H1 (cell line): ENCODE data around the gene UBXN11. TPM values are rescaled to one million over a fixed set of nuclear protein-coding genes. Genes with fewer than 3 reads are reported as not detected.

Source experiments
- CTCF ChIA-PET: fragments of 300-600 bp; sonication (Branson Sonifier 250); formaldehyde crosslinking; loops from one replicate; lab custom pipeline; 2021; ENCODE audit not compliant: partially characterized antibody; lab: Charles Lee
- POLR2A ChIA-PET: fragments of 300-600 bp; sonication (Branson Sonifier 250); formaldehyde crosslinking; loops from one replicate; lab custom pipeline; 2021; ENCODE audit warnings: inconsistent platforms; ENCODE audit not compliant: partially characterized antibody; lab: Charles Lee
- DNase-seq, 2 experiments: peaks; one replicate each; pipeline versions ENCODE4 v3.0.0 to v3.0.0-alpha.2; 2010 to 2022; ENCODE audit warnings: low spot score in 2 of 2, low read depth in 1 of 2, mixed read lengths in 1 of 2
- FAIRE-seq: peaks from 2 replicates; lab custom pipeline; 2011; peaks lifted over from hg19 to GRCh38; lab: Jason Lieb, UNC
- H2AFZ ChIP-seq: 2 replicates; pipeline ENCODE4 v1.8.1; 2012; ENCODE audit warnings: low read length, inconsistent platforms
- H2AK5ac ChIP-seq: 2 replicates; pipeline ENCODE4 v1.6.1; 2013; ENCODE audit warnings: low read depth, low read length
- H2BK120ac ChIP-seq: replicated peaks from 2 replicates; pipeline ENCODE3; 2013; ENCODE audit warnings: low read depth, low read length, inconsistent platforms
- H2BK12ac ChIP-seq: 2 replicates; pipeline ENCODE4 v1.6.1; 2013; ENCODE audit warnings: low read depth, low read length
- H2BK15ac ChIP-seq: 2 replicates; pipeline ENCODE4 v1.6.1; 2013; ENCODE audit warnings: low read length
- H2BK20ac ChIP-seq: 2 replicates; pipeline ENCODE4 v1.6.1; 2013; ENCODE audit warnings: low read length
- H2BK5ac ChIP-seq: 2 replicates; pipeline ENCODE4 v1.6.1; 2013; ENCODE audit warnings: low read depth, low read length
- H3K14ac ChIP-seq: 2 replicates; pipeline ENCODE4 v1.6.1; 2013; ENCODE audit warnings: inconsistent platforms; ENCODE audit not compliant: insufficient read length
- H3K18ac ChIP-seq: 2 replicates; pipeline ENCODE4 v1.6.1; 2013; ENCODE audit warnings: low read length; ENCODE audit errors: extremely low read depth
- H3K23ac ChIP-seq: 2 replicates; pipeline ENCODE4 v1.6.1; 2013; ENCODE audit warnings: inconsistent platforms; ENCODE audit not compliant: insufficient read length
- H3K23me2 ChIP-seq: 2 replicates; pipeline ENCODE4 v1.6.1; 2013; ENCODE audit warnings: low read depth, low read length
- H3K27ac ChIP-seq: 2 replicates; pipeline ENCODE4 v1.6.1; 2011; ENCODE audit warnings: low read depth, low read length, inconsistent platforms
- H3K27me3 ChIP-seq, 4 experiments: replicated peaks in 1 of 4; 1 replicate in 1 of 4; 2 replicates in 3 of 4; pipeline versions ENCODE4 v1.6.1 to v1.8.1; 2011 to 2013; ENCODE audit warnings: low read length in 3 of 4, mild to moderate bottlenecking in 3 of 4, inconsistent platforms in 2 of 4, mixed read lengths in 2 of 4, moderate library complexity in 1 of 4; ENCODE audit not compliant: control insufficient read depth in 3 of 4, insufficient read depth in 3 of 4; ENCODE audit errors: extremely low read depth in 1 of 4
- H3K36me3 ChIP-seq, 4 experiments: 2 replicates each; pipeline versions ENCODE4 v1.6.1 to v1.8.1; 2011 to 2013; ENCODE audit warnings: mild to moderate bottlenecking in 4 of 4, low read length in 3 of 4, moderate library complexity in 2 of 4, control low read depth in 1 of 4, inconsistent platforms in 1 of 4; ENCODE audit not compliant: insufficient read depth in 4 of 4, control insufficient read depth in 2 of 4
- H3K4ac ChIP-seq: replicated peaks from 2 replicates; pipeline ENCODE3; 2013; ENCODE audit warnings: low read length, low read depth, mixed read lengths, inconsistent platforms; ENCODE audit not compliant: insufficient read length
- H3K4me1 ChIP-seq, 4 experiments: replicated peaks in 1 of 4; 1 replicate in 1 of 4; 2 replicates in 3 of 4; pipeline versions ENCODE4 v1.6.1 to v1.8.1; 2011 to 2013; ENCODE audit warnings: low read length in 3 of 4, inconsistent platforms in 2 of 4, mixed read lengths in 1 of 4; ENCODE audit not compliant: insufficient read depth in 4 of 4, control insufficient read depth in 3 of 4
- H3K4me2 ChIP-seq, 2 experiments: 2 replicates each; pipeline versions ENCODE4 v1.6.1 to v1.8.1; 2011 to 2013; ENCODE audit warnings: low read depth in 2 of 2, low read length in 2 of 2, control low read depth in 1 of 2, inconsistent platforms in 1 of 2, mild to moderate bottlenecking in 1 of 2; ENCODE audit not compliant: insufficient read depth in 1 of 2
- H3K4me3 ChIP-seq, 4 experiments: fragments of 200-600, 300-600 bp in 1 of 4; sonication (generic), shearing (Covaris generic), sonication (Bioruptor Twin) in 1 of 4; 2 replicates each; pipeline versions ENCODE4 v1.5.1 to v1.8.1; 2011 to 2016; ENCODE audit warnings: low read length in 4 of 4, low read depth in 3 of 4, control low read depth in 2 of 4, inconsistent platforms in 2 of 4, mild to moderate bottlenecking in 2 of 4, mixed read lengths in 1 of 4, moderate library complexity in 1 of 4; ENCODE audit not compliant: insufficient read depth in 2 of 4; ENCODE audit errors: extremely low read depth in 1 of 4
- H3K56ac ChIP-seq: replicated peaks from 2 replicates; pipeline ENCODE3; 2013; ENCODE audit warnings: low read depth, mild to moderate bottlenecking, mixed read lengths, low read length, inconsistent platforms; ENCODE audit not compliant: insufficient read length
- H3K79me1 ChIP-seq: 2 replicates; pipeline ENCODE4 v1.6.1; 2013; ENCODE audit warnings: low read depth, low read length, control low read depth
- H3K79me2 ChIP-seq, 2 experiments: 2 replicates each; pipeline versions ENCODE4 v1.6.1 to v1.8.1; 2012 to 2013; ENCODE audit warnings: low read length in 2 of 2, mild to moderate bottlenecking in 2 of 2, inconsistent platforms in 1 of 2; ENCODE audit not compliant: insufficient read depth in 2 of 2, control insufficient read depth in 1 of 2
- H3K9ac ChIP-seq, 4 experiments: replicated peaks in 1 of 4; 1 replicate in 1 of 4; 2 replicates in 3 of 4; pipeline versions ENCODE4 v1.6.1 to v1.8.1; 2011 to 2013; ENCODE audit warnings: low read depth in 3 of 4, low read length in 3 of 4, control low read depth in 2 of 4, mild to moderate bottlenecking in 2 of 4, moderate library complexity in 2 of 4, inconsistent platforms in 1 of 4; ENCODE audit errors: extremely low read depth in 1 of 4
- H3K9me3 ChIP-seq, 2 experiments: 2 replicates each; pipeline versions ENCODE4 v1.6.1 to v1.8.1; 2012 to 2013; ENCODE audit warnings: mild to moderate bottlenecking in 2 of 2, moderate library complexity in 2 of 2, control low read depth in 1 of 2, inconsistent platforms in 1 of 2, low read depth in 1 of 2, low read length in 1 of 2, mixed read lengths in 1 of 2; ENCODE audit not compliant: insufficient read depth in 2 of 2
- H4K20me1 ChIP-seq, 2 experiments: replicated peaks in 1 of 2; 2 replicates each; pipeline versions ENCODE3 to v1.8.1; 2011 to 2013; ENCODE audit warnings: inconsistent platforms in 2 of 2, low read length in 2 of 2, mild to moderate bottlenecking in 1 of 2; ENCODE audit not compliant: insufficient read depth in 2 of 2, control insufficient read depth in 1 of 2
- H4K5ac ChIP-seq: 2 replicates; pipeline ENCODE4 v1.6.1; 2013; ENCODE audit warnings: low read length, low read depth, mixed read lengths, inconsistent platforms; ENCODE audit not compliant: insufficient read length
- H4K8ac ChIP-seq: 2 replicates; pipeline ENCODE4 v1.8.0; 2013; ENCODE audit warnings: mild to moderate bottlenecking, moderate library complexity, low read length, inconsistent platforms; ENCODE audit not compliant: insufficient read depth; ENCODE audit errors: extremely low read depth
- H4K91ac ChIP-seq: replicated peaks from 2 replicates; pipeline ENCODE3; 2013; ENCODE audit warnings: low read length, mixed read lengths, inconsistent platforms; ENCODE audit not compliant: insufficient read length
- ASH2L ChIP-seq: fragments of 200-600, 300-600 bp; sonication (generic); IDR thresholded peaks from one replicate; pipeline ENCODE4 v1.7.1; 2017; ENCODE audit warnings: low read length
- CREB1 ChIP-seq: IDR thresholded peaks from 2 replicates; pipeline ENCODE4 v1.6.1; 2012; ENCODE audit warnings: inconsistent platforms
- CTBP2 ChIP-seq: IDR thresholded peaks from 2 replicates; pipeline ENCODE4 v1.7.0; 2011; ENCODE audit warnings: borderline replicate concordance, mild to moderate bottlenecking, moderate library complexity, mixed read lengths, low read length; ENCODE audit not compliant: insufficient read depth, insufficient read length
- MAX ChIP-seq: IDR thresholded peaks from 2 replicates; pipeline ENCODE4 v1.6.1; 2012; ENCODE audit warnings: inconsistent platforms
- RAD21 ChIP-seq, 2 experiments: IDR thresholded peaks in 1 of 2; conservative IDR thresholded peaks in 1 of 2; 2 replicates each; pipeline ENCODE4 v1.6.1; 2011; ENCODE audit warnings: low read depth in 2 of 2, low read length in 2 of 2, improper control_type of control experiment in 1 of 2, inconsistent platforms in 1 of 2, mild to moderate bottlenecking in 1 of 2, moderate library complexity in 1 of 2
- TCF12 ChIP-seq: IDR thresholded peaks from 2 replicates; pipeline ENCODE4 v1.6.1; 2011; ENCODE audit warnings: low read depth, mild to moderate bottlenecking, low read length
- WGBS, 2 experiments: shearing (Covaris generic) in 1 of 2; methylation state at CpG; one replicate each; pipeline versions ENCODE4 v1.1.6 to v1.1.7; 2013 to 2015; ENCODE audit warnings: low lambda C conversion rate in 2 of 2, mixed read lengths in 2 of 2, inconsistent platforms in 1 of 2, low coverage in 1 of 2, missing lambda C conversion rate in 1 of 2; ENCODE audit not compliant: insufficient replicate concordance in 2 of 2, insufficient coverage in 1 of 2, insufficient read length in 1 of 2; ENCODE audit errors: extremely low coverage in 1 of 2, missing lambda C conversion rate in 1 of 2; 5-methylcytosine and 5-hydroxymethylcytosine counted together
- polyA plus RNA-seq, 7 experiments: library from polyadenylated mRNA; depleted of rRNA in 3 of 7; stranded (reverse) in 5 of 7; unstranded in 2 of 7; fragments of >200 nt in 5 of 7; fragments of 200-250 nt in 2 of 7; gene quantifications; 1 replicate in 5 of 7; 2 replicates in 1 of 7; 4 replicates in 1 of 7; pipeline versions ENCODE4 v1.2.1 to v1.2.3, GENCODE V29; 2011 to 2013; ENCODE audit warnings: missing spikeins in 2 of 7, mixed read lengths in 2 of 7
- total RNA-seq: library from RNA; stranded (reverse); fragmentation: NEBNext Ultra II Directional; extraction: Animal tissue kit (Norgen Biotek cat#: 25700); gene quantifications from 2 replicates; pipeline ENCODE4 v1.2.1, GENCODE V29; 2021
- TF ChIP-seq, protein P1 (sequence below), 3 experiments: IDR thresholded peaks; 1 replicate in 2 of 3; 2 replicates in 1 of 3; pipeline versions ENCODE4 v1.5.1 to v1.6.1; 2011; ENCODE audit warnings: low read length in 3 of 3, mild to moderate bottlenecking in 3 of 3, inconsistent platforms in 2 of 3, low read depth in 1 of 3, moderate library complexity in 1 of 3; ENCODE audit not compliant: insufficient read depth in 1 of 3; ENCODE audit errors: control extremely low read depth in 1 of 3

UBXN11 gene
- total and polyA plus RNA-seq, 2 of the 8 experiments (the other 6 are each of a cell fraction or from before 2014, with no cell fraction given), result 6.3 to 10.4 TPM

DNA sequence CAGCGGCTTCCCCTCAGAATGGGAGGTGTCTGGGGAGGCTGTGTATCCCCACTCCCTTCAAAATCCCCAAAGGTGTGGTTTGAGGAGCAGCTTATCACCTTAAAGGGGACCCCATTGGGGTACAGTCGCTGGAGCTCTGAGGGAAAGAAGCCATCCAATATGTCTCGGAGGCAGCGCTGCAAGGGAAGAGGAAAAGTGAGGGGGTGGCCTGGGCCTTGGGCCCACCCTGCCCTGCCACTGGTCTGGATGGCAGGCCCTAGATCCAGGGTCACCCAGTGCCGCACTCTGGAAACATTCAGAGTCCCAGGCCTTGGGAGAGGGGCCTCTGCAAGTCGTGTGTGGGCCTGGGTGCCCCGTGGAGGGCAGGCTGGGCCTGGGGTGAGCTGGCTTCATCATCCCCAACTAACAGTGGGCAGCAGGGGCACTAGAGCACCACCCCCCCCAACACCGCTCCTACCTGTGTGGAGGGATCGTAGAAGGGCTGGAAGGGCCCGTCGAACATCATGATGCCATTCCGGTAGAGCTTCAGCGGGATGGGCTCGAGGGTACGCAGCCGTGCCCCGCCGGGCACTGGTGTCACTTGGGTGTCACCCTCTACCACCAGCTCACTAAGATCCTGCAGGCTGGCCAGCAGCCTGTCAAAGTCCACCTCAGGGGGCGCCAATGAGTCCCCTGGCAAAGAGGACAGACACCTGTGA, 20.9 kb downstream of the UBXN11 start:
- Histone ChIP-seq H2BK5ac (peak overlapping the region; percentile 52; the same call in 1 of the 2 replicates), H4K5ac (no peak overlapping the region), H3K27ac (no peak overlapping the region; the same call in 1 of the 2 replicates), H3K23me2 (peaks cover 5% of the 10 kb centered on the region; the same call in 1 of the 2 replicates), H2AFZ (no peak overlapping the region), H4K91ac (no peak overlapping the region), H3K23ac (no peak overlapping the region), H3K4me3 (no peak overlapping the region), H3K4me1 (peaks cover 8 to 37% (median 26%) of the 10 kb centered on the region in 4 experiments), H3K9me3 (no peaks in the 10 kb centered on the region), H3K56ac (no peak overlapping the region), H3K4me2 (no peak overlapping the region), H3K27me3 (no peaks in the 10 kb centered on the region), H4K8ac (no peak overlapping the region), H2BK12ac (no peak overlapping the region), H2BK20ac (no peak overlapping the region), H3K18ac (no peak overlapping the region), H3K79me1 (no peaks in the 10 kb centered on the region), H3K79me2 (peaks cover 0 to 2% of the 10 kb centered on the region in 2 experiments; a peak in 1 of 4 replicates), H3K36me3 (peaks cover 0 to 4% (median 0%) of the 10 kb centered on the region in 4 experiments; a peak in 1 of 8 replicates), H3K4ac (no peak overlapping the region), H2BK120ac (no peak overlapping the region), H4K20me1 (peaks cover 2 to 12% of the 10 kb centered on the region in 2 experiments), H2AK5ac (no peak overlapping the region), H2BK15ac (peak overlapping the region; percentile 72; the same call in 1 of the 2 replicates), H3K9ac (no peak overlapping the region), H3K14ac (no peak overlapping the region)
- no peak for FAIRE-seq
- POLR2A ChIA-PET, result interaction anchor here (0.5 to 3.2 kb wide), 11 partner anchors 9 to 187 kb away, joined by 3 to 27 read pairs (median 4); partner anchors contain the start of genes CD52, HMGN2 and LIN28A
- CTCF ChIA-PET, result interaction anchor here (0.6 to 39.7 kb wide), 45 partner anchors 10 to 1098 kb away, joined by 3 to 1530 read pairs (median 5); partner anchors contain the start of genes CATSPER4, CD164L2, CD52 and CEP85
- 75% methylated on average over 19 of the region's 19 CpGs; no CpG with 5 or more reads in 1 of the 2 experiments for WGBS, 2 experiments
- DNase-seq, result peak in 1 of 2 experiments; percentile 91
- no peak for TF ChIP-seq MAX
- TF ChIP-seq RAD21 (IDR thresholded peaks at IDR 0.05 in 1 of 2, conservative IDR thresholded peaks at IDR 0.05 in 1 of 2; ENCODE audit: low read depth in 2 of 2, low read length in 2 of 2), result peak; percentile 51 to 69
- no peak for TF ChIP-seq ASH2L
- no peak for TF ChIP-seq CREB1
- TF ChIP-seq CTBP2, result peak; percentile 28
- TF ChIP-seq TCF12, result 0 out of 2 replicates have a peak, but pooled peaks have one; percentile 66
- TF ChIP-seq, protein P1, sequence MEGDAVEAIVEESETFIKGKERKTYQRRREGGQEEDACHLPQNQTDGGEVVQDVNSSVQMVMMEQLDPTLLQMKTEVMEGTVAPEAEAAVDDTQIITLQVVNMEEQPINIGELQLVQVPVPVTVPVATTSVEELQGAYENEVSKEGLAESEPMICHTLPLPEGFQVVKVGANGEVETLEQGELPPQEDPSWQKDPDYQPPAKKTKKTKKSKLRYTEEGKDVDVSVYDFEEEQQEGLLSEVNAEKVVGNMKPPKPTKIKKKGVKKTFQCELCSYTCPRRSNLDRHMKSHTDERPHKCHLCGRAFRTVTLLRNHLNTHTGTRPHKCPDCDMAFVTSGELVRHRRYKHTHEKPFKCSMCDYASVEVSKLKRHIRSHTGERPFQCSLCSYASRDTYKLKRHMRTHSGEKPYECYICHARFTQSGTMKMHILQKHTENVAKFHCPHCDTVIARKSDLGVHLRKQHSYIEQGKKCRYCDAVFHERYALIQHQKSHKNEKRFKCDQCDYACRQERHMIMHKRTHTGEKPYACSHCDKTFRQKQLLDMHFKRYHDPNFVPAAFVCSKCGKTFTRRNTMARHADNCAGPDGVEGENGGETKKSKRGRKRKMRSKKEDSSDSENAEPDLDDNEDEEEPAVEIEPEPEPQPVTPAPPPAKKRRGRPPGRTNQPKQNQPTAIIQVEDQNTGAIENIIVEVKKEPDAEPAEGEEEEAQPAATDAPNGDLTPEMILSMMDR (IDR thresholded peaks at IDR 0.05; ENCODE audit: control extremely low read depth in 1 of 3, insufficient read depth in 1 of 3, low read depth in 1 of 3, low read length in 3 of 3), result peak in 2 of 3 experiments; percentile 86 to 95; a peak in 3 of 4 replicates
